ENCODE results near the gene NKX2-3. TPM values are rescaled to one million over a fixed set of nuclear protein-coding genes. Genes with fewer than 3 reads are reported as not detected.

NKX2-3 gene
- 2.8 TPM for total RNA-seq
- long read RNA-seq, partial matches to known transcripts, result 1 of 3 reads
- long read RNA-seq, other reads (novel, unspliced or antisense), result 0 of 3 reads

DNA sequence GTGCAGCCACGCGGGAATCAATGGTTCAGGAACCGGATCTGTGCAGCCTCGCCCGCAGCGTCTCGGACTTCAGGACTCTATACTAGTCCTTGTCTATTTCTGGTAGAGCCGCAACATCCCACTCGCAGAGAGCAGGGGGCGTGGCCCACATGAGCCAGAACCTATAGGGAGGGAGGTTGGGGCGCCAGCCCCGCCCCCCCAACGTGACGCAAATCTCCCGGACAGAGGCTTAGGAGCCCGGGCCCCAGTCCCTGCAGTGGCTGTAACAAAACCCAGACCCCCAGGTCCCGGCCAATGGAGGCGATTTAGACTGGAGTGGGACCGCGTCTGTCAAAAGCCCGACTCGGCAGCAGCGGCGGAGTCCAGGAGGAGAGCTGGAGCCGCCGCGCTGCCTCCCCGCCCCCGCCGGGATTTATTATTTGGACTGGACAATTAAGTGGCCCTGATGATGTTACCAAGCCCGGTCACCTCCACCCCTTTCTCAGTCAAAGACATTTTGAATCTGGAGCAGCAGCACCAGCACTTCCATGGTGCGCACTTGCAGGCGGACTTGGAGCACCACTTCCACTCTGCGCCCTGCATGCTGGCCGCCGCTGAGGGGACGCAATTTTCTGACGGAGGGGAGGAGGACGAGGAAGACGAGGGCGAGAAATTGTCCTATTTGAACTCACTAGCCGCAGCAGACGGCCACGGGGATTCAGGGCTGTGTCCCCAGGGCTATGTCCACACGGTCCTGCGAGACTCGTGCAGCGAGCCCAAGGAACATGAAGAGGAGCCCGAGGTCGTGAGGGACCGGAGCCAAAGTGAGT is at the start of gene NKX2-3:
Gene NKX2-3, plus strand, starts transcription at position 256 of the 809 bp plus-strand sequence. Its CDS starts 190 bp downstream, at position 446.
- peak; percentile 96 for DNase-seq (ENCODE audit: low spot score)

DNA sequence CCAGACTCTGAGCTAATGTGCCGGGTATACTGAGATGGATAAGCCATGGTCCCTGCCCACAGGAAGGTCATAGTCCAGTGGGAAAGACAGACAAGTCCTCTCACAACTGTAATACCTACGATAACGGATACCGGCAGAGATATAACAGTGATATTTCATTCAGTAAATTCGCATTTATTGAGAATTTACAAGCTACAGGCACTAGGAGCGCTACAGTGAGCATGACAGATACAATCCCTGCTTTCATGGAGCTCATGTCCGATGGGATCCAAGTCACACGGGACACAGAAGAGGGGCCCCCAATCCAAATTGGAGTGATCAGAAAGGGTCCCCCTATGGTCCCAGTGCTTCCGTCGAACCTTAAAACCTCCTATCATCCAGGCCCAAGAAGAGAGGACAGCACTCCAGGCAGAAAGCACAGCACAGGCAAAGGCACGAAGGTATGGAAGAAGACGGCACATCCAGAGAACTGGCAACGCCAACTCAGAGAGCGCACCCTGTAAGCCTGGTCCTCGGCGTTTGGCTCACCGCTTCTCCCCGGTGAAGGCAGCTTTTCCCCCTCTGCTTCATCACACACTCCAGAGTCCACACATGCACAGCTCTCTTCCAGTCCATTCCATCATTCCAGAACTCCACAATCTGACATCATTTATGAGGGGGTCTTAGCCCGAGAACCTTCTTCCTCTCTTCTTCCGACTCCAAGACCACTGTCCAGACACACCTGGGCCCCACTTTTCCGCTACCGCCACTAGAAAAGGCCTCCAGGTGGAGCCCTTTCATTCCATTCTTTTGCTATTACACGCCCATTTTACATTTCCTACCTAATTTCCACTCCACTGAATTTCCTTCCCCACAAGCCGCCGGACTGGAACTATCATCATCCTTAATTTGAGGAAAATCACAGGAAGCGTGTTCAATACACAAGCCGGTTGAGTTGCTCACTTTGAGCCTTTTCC is 47.8 kb upstream of the NKX2-3 start:
- no peak for DNase-seq (ENCODE audit: low spot score)

DNA sequence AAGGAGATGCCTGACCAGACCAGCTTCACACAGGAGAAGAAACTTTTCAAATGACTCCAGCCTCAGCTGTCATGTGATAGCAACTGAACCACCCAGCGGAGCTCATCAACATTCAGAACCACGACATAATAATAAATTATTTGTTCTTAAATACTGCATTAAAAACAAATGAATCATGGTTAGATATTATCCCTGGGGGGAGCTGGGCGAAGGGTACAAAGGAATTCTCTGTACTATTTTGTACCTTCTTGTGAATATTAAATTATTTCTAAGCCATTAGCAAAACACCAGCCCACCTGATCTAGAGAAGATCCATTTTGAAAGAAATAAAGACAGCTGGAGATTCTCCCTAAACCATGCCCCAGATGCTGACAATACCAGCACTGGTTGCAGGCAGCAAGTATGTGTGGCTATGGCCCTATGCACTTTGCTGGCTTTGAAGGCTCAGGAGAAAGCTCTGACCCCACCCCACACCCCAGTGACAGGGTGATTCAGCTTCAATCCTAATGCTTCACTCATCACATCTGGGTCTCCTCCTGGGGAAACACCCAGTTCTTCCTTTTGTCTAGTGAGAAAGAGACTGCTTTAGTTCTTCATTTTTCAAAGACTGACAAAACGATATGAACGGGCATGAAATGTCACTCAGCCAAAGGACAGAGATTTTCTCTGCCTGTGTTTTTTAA is 45.5 kb upstream of the NKX2-3 start:
- no peak for DNase-seq (ENCODE audit: low spot score)

DNA sequence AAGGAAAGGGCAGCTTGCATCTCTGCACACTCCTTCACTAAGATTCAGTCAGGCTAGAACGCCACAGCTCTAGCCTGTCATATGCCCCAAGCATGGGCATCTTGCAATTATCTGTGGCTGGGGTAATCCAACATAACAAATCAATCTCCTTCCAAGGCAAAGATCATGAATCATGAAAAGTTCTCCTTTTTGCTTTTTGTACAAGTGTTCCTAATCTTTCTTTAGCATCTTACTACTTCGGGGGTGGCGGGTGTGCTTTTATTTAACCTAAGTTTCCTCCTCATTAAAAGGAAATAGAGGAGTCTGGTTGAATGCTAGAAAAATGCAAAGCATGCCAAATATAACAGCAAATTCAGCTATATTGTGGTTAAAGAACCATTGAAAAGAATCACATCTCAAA is 43.5 kb upstream of the NKX2-3 start:
- DNase-seq (ENCODE audit: low spot score), result no peak

DNA sequence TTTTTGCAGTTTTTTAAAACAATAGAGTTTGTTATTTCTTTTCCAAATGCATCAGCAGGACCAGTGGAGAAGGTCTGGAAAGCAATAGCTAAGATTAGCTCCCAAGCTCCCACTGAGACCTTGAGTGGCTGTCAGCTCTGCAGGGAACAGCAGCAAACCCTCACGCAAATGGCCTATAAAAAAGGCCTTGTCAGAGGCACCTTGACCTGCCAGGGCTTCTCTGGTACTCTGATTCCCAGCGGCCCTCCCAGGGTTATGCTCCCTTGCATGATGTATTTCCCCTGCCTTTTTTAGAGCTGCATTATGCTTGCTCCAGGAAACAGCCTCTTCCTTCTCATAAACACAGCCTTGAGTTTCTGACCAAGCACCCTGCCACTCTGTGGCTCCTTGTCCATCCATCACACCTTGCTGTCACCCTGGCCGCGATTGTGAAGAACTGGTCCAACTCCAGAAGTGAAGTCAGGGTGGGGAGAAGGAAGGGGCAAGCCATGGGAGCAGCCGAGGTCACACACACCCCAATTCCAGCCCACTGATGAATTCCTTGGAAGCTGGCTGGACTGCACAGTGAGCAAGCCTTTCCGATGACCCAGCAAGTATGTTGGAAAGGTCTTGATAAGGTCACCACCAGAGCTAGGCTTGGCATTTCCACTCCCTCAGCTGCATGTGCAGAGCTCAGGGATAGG is 35.3 kb upstream of the NKX2-3 start:
- DNase-seq (ENCODE audit: low spot score), result no peak

DNA sequence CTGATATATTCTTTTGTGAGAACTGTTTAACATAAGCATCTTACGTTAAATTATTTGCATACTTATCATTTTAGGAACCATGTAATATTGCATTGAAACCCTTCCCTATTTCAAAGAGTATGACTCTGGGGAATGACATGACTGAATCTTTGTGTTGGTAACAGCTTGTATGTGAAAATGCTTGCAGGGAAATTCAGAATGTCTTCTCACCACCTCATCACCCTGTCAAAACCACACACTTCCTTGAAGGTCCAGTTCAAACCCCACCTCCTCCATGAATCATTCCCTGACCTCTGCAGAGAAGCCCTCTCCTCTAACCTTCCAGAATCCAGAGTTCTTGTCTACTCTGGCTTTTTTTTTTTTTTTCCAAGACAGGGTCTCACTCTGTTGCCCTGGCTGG is 26.3 kb upstream of the NKX2-3 start:
- no peak for DNase-seq (ENCODE audit: low spot score)

DNA sequence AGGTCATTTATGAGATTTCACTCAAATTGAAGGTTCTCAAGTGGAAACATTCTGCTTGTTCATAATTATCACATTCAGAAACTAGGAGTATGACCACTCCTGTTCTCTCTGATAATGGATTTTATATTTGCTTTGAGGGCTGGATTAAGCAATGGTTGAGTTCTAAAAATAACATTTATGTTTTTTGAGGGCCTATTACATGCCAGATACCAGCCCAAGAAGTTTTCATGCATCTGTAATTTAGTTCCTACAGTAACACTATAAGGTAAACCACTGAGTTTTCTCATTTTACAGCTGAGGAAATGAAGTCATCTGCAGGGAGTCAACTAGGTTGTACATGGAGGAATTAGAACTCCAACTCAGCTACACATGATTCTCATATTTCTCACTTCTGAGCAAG is 25.5 kb upstream of the NKX2-3 start:
- no peak for DNase-seq (ENCODE audit: low spot score)

DNA sequence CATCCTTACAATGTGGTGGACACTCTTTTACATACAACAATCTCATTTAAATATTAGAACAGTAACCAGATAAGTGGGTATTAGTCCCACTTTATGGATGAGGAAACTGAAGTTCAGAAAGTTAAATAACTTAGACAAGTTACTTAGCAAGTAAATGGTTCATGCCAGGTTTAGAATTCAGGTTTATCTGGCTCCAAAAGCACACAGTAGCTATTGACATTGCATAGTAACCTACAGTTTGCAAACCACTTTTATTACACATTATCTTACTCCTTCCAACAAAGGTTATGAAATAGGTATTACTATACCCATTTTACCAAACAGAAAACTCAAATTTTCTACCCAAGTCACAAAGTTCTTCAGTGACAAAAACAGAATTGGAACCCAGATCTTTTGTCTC is 19.7 kb upstream of the NKX2-3 start:
- DNase-seq (ENCODE audit: low spot score), result no peak

DNA sequence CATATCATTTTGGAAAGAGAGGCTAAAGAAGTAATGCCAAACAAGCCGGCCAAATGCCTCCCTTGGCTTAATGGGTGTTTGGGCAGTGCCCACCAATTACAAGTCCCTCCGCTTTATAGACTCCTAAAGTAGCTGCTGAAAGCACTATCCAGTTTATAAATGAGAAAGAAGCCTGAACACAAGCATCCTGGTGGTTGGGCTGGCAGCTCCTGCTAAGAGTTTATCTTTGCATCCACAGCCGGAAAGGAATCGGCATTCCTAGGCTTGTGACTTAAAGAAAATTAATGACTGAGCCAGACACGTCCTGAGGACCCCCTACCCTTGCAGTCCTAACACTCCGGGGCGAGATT is 13.1 kb upstream of the NKX2-3 start:
- DNase-seq (ENCODE audit: low spot score), result no peak

DNA sequence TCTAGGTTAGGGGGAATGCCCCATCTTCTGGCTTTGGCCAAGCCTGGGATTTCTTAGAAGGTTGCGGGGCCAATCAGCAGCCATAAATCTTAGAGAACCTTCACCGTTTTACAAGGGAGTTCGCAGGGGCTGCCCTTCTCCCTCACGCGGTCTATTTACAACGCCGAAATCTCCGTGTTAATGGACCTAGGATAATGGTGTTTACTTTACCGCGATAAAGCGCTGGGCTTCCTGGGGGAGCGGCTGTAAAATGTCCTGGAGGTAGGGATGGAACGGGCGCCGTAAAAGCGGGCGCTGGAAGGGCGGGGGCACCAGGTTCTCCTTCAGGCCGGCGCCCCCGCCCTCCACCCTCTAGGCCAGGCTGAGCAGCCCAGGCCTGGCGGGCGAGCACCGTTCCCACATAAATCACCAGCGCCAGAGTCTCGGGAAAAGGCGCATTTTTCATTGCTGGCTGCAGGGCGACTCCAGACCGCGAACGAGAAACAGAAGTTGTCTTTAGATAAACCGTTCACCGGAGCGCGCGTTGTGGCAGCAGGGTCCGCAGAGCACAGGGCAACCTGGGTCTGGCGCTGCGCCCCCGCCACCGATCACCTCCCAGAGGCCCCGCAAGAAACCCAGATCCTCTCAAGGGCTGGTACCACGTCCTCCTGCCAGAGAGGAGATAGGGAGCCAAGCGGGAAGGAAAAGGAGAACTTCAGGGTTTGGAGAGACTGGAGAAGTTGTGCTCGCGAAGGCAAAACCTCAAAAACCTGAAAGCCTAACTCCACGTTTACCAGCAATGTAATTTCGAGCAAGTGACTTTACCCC is 12.5 kb upstream of the NKX2-3 start:
- DNase-seq (ENCODE audit: low spot score), result no peak

DNA sequence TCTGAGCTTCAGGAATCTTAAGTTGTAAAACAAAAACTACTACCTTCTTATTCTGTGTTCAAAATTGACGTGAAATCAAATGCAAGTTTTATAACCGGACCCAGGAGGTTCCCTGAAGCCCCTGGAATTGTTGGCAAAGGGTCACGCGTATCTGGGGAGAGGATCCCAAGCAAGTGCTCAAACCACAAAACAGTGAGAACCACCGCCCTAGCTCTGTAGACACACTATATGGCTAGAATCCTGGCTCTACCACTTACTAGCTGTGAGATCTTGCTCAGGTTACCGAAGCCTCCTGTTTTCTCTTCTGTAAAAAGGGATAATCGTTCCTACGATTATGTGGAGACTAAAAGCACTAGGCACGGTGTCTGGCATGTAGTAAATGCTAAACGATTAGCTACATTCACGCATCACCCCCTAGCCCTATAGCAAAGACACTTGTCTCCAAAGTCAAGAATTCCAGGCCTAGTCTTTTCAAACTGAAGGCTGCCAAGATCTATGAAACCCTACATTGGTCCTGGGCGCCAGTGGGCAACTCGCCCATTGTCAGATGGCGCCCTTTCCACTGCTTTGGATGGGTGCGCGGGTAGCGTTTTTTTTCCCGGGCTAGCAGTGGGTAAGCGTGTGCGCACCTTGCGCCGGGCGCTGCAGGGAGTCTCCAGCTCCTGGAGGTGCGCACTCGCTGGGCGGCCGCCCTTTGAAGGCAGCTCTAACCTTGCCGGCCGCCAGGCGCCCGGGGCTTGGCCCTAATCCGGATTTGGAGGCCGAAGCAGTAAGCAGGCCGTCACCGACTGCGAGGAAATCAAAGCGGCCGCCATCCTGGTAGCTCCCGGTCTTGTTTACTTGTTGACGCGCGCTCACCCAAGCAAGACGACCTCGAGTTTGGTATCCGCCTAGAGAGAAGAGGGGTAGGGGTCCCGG is 11.6 kb upstream of the NKX2-3 start:
- no peak for DNase-seq (ENCODE audit: low spot score)

DNA sequence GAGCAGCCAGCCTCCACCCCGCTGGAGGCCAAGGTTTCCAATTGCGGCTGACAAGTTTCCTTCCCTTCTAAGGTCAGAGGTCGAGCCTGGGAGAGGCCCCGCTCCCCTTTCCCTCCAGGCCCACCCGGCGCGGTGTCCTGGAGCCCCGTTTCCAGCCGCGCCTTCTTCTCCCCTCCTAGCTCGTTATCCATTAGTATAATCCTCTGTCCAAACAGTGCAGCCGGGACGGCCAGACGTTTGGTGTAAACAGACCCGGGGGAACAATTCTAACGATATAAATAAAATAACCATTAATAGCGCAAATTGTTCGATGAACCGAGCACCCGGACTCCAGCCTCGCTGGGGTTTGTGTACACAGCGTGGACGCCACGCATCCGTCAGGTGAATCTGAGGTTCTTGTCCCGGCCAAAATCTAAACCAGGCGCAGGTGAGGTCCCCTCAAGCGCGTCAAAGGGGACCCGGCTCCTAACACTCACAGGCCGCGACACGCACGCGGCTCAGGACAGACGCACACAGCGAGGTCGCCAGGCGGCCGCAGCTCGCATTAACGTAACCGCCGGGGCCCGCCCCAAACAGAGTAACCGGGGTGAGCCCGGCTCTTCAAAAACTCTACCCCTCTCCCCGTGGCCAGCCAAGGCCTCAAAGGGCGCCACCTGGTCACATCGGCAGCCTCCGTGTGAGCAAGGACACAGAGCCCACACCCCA is 10.8 kb upstream of the NKX2-3 start:
- DNase-seq (ENCODE audit: low spot score), result no peak

DNA sequence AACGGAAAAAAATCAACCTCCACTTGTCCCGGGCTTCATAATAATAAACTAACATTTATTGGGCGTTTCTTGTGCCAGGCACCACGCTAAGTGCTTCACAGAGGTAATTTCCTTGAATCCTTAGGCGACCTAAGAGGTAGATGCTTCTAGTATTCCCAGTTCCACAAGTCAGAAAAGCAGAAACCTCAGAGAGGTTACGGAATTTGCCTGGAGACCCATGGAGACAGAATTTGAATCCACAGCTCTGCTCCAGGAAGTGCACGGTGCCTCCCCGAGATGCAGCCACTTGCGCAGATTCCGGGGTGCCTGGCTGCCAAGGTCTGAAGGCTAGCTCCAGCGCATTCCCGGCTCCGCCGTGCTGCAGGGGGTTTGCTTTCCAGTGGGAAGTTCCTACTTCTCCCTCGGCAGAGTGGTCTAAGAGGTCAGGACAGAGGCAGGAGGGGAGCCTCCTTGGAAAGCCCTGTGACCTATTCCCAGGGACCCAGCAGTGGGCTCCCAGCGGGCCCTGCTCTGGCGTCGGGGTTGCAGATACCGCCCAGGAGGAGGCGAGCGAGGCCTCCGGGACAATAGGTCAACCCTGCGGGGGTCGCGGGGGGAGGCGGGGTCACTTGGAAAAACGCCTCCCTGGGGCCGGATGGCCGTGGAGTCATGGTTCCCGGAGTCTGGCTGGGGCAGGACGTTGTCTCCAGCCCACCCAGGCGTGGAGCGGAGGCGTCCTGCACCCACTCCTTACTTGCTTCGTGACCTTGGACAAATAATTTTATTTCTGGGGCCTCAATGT is 10.1 kb upstream of the NKX2-3 start:
- no peak for DNase-seq (ENCODE audit: low spot score)

DNA sequence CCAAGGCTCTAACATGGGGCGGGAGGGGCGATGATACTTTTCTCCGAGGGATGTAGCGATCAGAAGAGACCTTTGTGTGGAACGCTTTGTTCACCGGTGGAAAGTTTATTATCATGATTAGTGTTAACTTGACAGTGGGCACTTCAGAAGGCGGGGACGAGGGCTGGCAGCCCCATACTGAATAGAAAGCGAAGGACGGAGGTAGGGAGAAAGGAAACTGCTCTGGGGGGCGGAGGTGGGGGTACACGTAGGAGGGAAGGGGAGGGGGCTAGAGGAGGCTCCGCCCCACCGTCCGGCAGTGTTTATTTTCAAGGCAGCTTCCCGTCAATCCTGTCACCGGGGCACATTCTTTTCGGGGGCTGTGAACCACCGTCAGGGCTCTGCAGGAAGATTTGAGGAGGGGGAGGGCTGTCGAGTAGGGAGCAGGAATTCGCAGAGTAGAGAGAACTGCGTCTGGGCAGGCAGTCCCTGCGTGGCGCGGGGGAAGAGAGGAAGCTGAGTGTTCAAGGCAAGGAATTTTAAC is 9.4 kb upstream of the NKX2-3 start:
- DNase-seq (ENCODE audit: low spot score), result no peak

DNA sequence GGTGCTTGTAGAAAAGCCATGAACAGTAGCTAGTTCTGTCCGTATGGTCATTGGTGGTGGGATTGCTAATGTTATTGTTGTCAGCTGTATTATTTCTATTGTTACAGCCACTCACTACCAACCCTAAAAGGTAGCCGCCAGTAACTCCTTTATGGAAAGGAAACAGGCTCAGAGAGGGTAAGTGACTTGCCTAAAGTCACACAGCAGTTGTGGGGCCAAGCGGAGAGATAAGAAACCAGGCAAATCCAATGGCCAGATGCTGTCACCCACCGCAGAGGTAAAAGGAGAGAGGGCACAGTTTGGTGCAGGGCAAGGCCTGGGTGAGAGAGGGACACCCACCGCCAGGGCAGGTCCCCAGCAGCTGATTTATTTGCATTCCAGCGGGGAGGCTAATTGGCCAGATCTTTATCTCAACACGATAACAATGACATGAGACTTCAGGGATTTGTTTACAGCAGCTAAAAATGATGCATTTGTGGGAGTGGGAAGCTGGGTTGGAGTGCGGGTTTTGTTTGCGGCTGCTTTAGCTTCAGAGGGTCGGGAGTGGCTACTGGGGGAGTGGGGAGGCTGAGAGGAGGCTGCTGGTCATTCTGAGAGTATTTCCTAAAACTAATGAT is 8.6 kb upstream of the NKX2-3 start:
- no peak for DNase-seq (ENCODE audit: low spot score)

DNA sequence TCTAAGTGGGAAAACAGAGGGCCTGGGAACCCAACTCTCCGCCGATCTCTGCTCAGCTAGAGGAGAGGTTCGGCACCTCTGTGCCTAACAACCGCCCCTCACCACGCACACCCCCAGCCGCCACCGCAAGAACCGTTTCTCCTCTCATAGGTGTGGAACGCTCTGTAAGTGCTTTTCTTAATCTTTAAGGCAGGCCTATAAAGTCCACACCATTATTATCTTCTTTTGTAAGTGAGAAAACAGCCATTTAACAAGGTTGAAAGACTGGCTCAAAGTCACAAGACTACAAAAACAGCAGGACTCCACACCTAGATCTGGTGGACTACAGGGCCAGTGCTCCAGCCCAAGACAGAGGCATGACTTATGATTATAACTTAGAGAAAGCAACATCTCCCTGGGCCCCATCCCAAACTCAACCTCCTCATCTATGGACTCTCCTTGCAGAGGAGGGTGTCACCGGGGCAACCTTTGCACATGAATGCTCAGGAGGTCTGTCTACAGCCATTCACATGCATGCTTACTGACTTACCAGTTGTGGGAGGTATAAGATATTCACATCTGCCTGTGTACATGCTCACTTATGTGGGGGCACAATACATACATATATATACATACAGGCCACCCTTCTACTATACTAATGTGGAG is 7.9 kb upstream of the NKX2-3 start:
- DNase-seq (ENCODE audit: low spot score), result no peak
